ENCODE data around the gene ELL. TPM values are rescaled to one million over a fixed set of nuclear protein-coding genes. Genes with fewer than 3 reads are reported as not detected.
"Not testable (repeated sequence)": the region's sequence is repeated elsewhere in the genome, so short reads cannot be mapped to it uniquely, and the experiment has no call there.

Gene ELL
- polyA plus RNA-seq, 3 donors: 12.2 to 35.3 (median 12.6) TPM

DNA sequence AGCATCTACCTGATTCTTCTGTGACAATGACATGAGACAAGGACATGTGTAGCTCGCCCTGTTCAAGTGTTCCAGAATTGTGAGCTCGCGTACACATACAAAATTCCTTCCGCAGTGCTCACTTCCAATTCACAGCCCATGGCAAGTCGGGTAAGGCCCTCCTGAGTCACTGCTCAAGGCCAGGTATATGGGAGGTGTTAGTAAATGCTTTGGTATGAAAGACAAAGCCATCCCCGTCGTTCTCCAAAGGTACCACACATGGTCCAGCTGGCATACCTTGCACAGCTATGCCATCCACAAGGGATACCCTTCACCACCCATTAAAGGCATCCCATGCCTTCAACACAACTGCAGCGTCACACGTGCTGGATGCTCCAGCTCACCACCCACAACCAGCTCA, 4.4 kb upstream of the ELL start:
- Mint-ChIP-seq H3K27me3 (ENCODE audit: low read depth in 3 of 3) (peaks cover 0 to 2% (median 0%) of the 10 kb centered on the region in 3 donors), H3K4me3 (no peak overlapping the region), H3K9me3 (peaks cover 0 to 1% (median 0%) of the 10 kb centered on the region in 7 donors), H3K36me3 (peaks cover 4 to 7% of the 10 kb centered on the region in 2 donors), H3K27ac (peak overlapping the region in 3 of 7 donors; percentile 21 to 50 (median 28)), H3K4me1 (peaks cover 13% of the 10 kb centered on the region)
- peaks cover 5 to 8% of the 10 kb centered on the region in 2 donors for H3K4me1 ChIP-seq (ENCODE audit: control insufficient read depth in 1 of 2, insufficient read depth in 2 of 2, low read length in 2 of 2)
- H3K27me3 ChIP-seq (ENCODE audit: control insufficient read depth in 2 of 2, insufficient read depth in 2 of 2, low read length in 2 of 2): no peaks in the 10 kb centered on the region
- H4K20me1 ChIP-seq (ENCODE audit: insufficient read depth, low read length): peaks cover 4% of the 10 kb centered on the region
- H3K4me2 ChIP-seq (replicated peaks; ENCODE audit: extremely low read depth, low read length, poor library complexity, severe bottlenecking): no peak overlapping the region
- H3K9ac ChIP-seq (ENCODE audit: insufficient read depth, low read length, poor library complexity, severe bottlenecking): no peak overlapping the region
- H2AFZ ChIP-seq (ENCODE audit: insufficient read depth, low read depth, low read length, poor library complexity, severe bottlenecking): no peak overlapping the region
- H3K9me3 ChIP-seq (replicated peaks in 1 of 2; ENCODE audit: control insufficient read depth in 1 of 2, insufficient read depth in 1 of 2, low read length in 2 of 2): no peaks in the 10 kb centered on the region
- no peak for TF ChIP-seq CTCF (IDR thresholded peaks at IDR 0.05)
- 98% methylated on average over 4 of the region's 9 CpGs for WGBS (ENCODE audit: insufficient coverage)
- H3K27ac ChIP-seq (ENCODE audit: low read depth in 1 of 2, low read length in 2 of 2): no peak overlapping the region
- H3K4me3 ChIP-seq (replicated peaks in 1 of 3; ENCODE audit: low read depth in 2 of 3, low read length in 3 of 3): no peak overlapping the region
- peaks cover 2% of the 10 kb centered on the region in 2 donors for H3K36me3 ChIP-seq (replicated peaks in 1 of 2; ENCODE audit: control insufficient read depth in 1 of 2, insufficient read depth in 2 of 2, low read length in 2 of 2)
- intact Hi-C loops (cut with micrococcal nuclease): loop anchor here in 1 of 2 donors (5.0 kb wide), 1 partner anchor 41 kb away; no protein-coding TSS in a partner anchor
- peaks cover 6% of the 10 kb centered on the region for H3K79me2 ChIP-seq (ENCODE audit: insufficient read depth, low read length)
- peak in 1 of 3 donors; percentile 3 for DNase-seq

- Mint-ChIP-seq H3K27ac (no peak overlapping the region), H3K4me1 (peaks cover 29% of the 10 kb centered on the region), H3K9me3 (peaks cover 0 to 3% (median 0%) of the 10 kb centered on the region in 7 donors), H3K36me3 (peaks cover 2 to 4% of the 10 kb centered on the region in 2 donors), H3K27me3 (ENCODE audit: low read depth in 3 of 3) (peaks cover 0 to 2% (median 0%) of the 10 kb centered on the region in 3 donors), H3K4me3 (no peak overlapping the region)
- no peak overlapping the region for H2AFZ ChIP-seq (ENCODE audit: insufficient read depth, low read depth, low read length, poor library complexity, severe bottlenecking)
- H3K79me2 ChIP-seq (ENCODE audit: insufficient read depth, low read length): peaks cover 31% of the 10 kb centered on the region
- H3K9me3 ChIP-seq (replicated peaks in 1 of 2; ENCODE audit: control insufficient read depth in 1 of 2, insufficient read depth in 1 of 2, low read length in 2 of 2): no peaks in the 10 kb centered on the region
- H3K4me2 ChIP-seq (replicated peaks; ENCODE audit: extremely low read depth, low read length, poor library complexity, severe bottlenecking): no peak overlapping the region
- no peak for TF ChIP-seq CTCF (IDR thresholded peaks at IDR 0.05)
- peak in 1 of 3 donors; percentile 5 for DNase-seq
- intact Hi-C loops (cut with micrococcal nuclease): loop anchor here (2.0 to 5.0 kb wide), 4 partner anchors 33 to 393 kb away; partner anchors contain the start of genes COPE (in 1 of the 2), DDX49 (in 1 of the 2), KLHL26 (in 1 of the 2) and KXD1 (in 1 of the 2)
- H3K27me3 ChIP-seq (ENCODE audit: control insufficient read depth in 2 of 2, insufficient read depth in 2 of 2, low read length in 2 of 2): no peaks in the 10 kb centered on the region
- no peak overlapping the region for H3K9ac ChIP-seq (ENCODE audit: insufficient read depth, low read length, poor library complexity, severe bottlenecking)
- H4K20me1 ChIP-seq (ENCODE audit: insufficient read depth, low read length): peaks cover 29% of the 10 kb centered on the region
- H3K4me3 ChIP-seq (replicated peaks in 1 of 3; ENCODE audit: low read depth in 2 of 3, low read length in 3 of 3): no peak overlapping the region
- no peaks in the 10 kb centered on the region for H3K36me3 ChIP-seq (replicated peaks in 1 of 2; ENCODE audit: control insufficient read depth in 1 of 2, insufficient read depth in 2 of 2, low read length in 2 of 2)
- 95% methylated on average over 8 of the region's 9 CpGs for WGBS (ENCODE audit: insufficient coverage)
- peaks cover 21 to 24% of the 10 kb centered on the region in 2 donors for H3K4me1 ChIP-seq (ENCODE audit: control insufficient read depth in 1 of 2, insufficient read depth in 2 of 2, low read length in 2 of 2)
- H3K27ac ChIP-seq (ENCODE audit: low read depth in 1 of 2, low read length in 2 of 2): no peak overlapping the region
Observed at GRCh38 chr19:18523841-18524240, 2.0 kb upstream of the ELL start.

GRCh38 chr19:18522862-18523440, 1.1 kb upstream of the ELL start:
- Histone ChIP-seq H4K20me1 (ENCODE audit: insufficient read depth, low read length) (peaks cover 38% of the 10 kb centered on the region), H3K4me2 (replicated peaks; ENCODE audit: extremely low read depth, low read length, poor library complexity, severe bottlenecking) (peak overlapping the region; percentile 39), H3K27ac (ENCODE audit: low read depth in 1 of 2, low read length in 2 of 2) (peak overlapping the region; percentile 37 to 69), H3K4me1 (ENCODE audit: control insufficient read depth in 1 of 2, insufficient read depth in 2 of 2, low read length in 2 of 2) (peaks cover 30 to 33% of the 10 kb centered on the region in 2 donors), H3K4me3 (replicated peaks in 1 of 3; ENCODE audit: low read depth in 2 of 3, low read length in 3 of 3) (peak overlapping the region in 1 of 3 experiments; percentile 32), H3K79me2 (ENCODE audit: insufficient read depth, low read length) (peaks cover 40% of the 10 kb centered on the region)
- intact Hi-C loops (cut with micrococcal nuclease): loop anchor here (1.0 to 5.0 kb wide), 7 partner anchors 34 to 394 kb away; partner anchors contain the start of genes KXD1 (in 2 of the 2), COPE (in 1 of the 2), DDX49 (in 1 of the 2) and KLHL26 (in 1 of the 2)
- H3K4me1 Mint-ChIP-seq: peaks cover 38% of the 10 kb centered on the region
- not testable (repeated sequence) for H3K9me3 ChIP-seq (replicated peaks in 1 of 2; ENCODE audit: control insufficient read depth in 1 of 2, insufficient read depth in 1 of 2, low read length in 2 of 2); DNase-seq; H3K27me3 ChIP-seq (ENCODE audit: control insufficient read depth in 2 of 2, insufficient read depth in 2 of 2, low read length in 2 of 2); H3K36me3 Mint-ChIP-seq; H2AFZ ChIP-seq (ENCODE audit: insufficient read depth, low read depth, low read length, poor library complexity, severe bottlenecking); H3K9ac ChIP-seq (ENCODE audit: insufficient read depth, low read length, poor library complexity, severe bottlenecking); H3K9me3 Mint-ChIP-seq; H3K36me3 ChIP-seq (replicated peaks in 1 of 2; ENCODE audit: control insufficient read depth in 1 of 2, insufficient read depth in 2 of 2, low read length in 2 of 2); H3K27me3 Mint-ChIP-seq (ENCODE audit: low read depth in 3 of 3)
- 83% methylated on average over 14 of the region's 19 CpGs for WGBS (ENCODE audit: insufficient coverage)
- H3K4me3 Mint-ChIP-seq: peak overlapping the region; percentile 55 to 100
- H3K27ac Mint-ChIP-seq: peak overlapping the region; percentile 84 to 98 (median 94)

Data from CD14-positive monocyte (primary cell).